PC-9 (cell line): ENCODE data around the gene LSM10. TPM values are rescaled to one million over a fixed set of nuclear protein-coding genes. Genes with fewer than 3 reads are reported as not detected.

Experiments
- BruUV-seq: library from RNA; stranded (reverse); fragments of 400-500 nt; replicated peaks from 2 replicates; lab custom pipeline; 2021; lab: Mats Ljungman, UMichigan
- CTCF ChIA-PET: fragments of 300-600 bp; sonication (Branson Sonifier 250); formaldehyde crosslinking; loops from one replicate; lab custom pipeline; 2022; ENCODE audit warnings: antibody characterized with exemption; lab: Charles Lee
- POLR2A ChIA-PET: fragments of 300-600 bp; sonication (Branson Sonifier 250); formaldehyde crosslinking; loops from one replicate; lab custom pipeline; 2022; ENCODE audit warnings: antibody characterized with exemption; ENCODE audit not compliant: unreplicated experiment; lab: Charles Lee
- DNase-seq, 2 experiments: peaks; one replicate each; pipeline versions ENCODE4 v3.0.0 to v3.0.0-alpha.2; 2015 to 2022; ENCODE audit warnings: mixed read lengths in 1 of 2
- H2AFZ ChIP-seq: fragments of 200-600 bp; sonication (generic); 2 replicates; pipeline ENCODE4 v1.8.1; 2017; ENCODE audit warnings: antibody characterized with exemption
- H3F3A ChIP-seq: fragments of 200-600 bp; sonication (generic); 2 replicates; pipeline ENCODE4 v1.8.1; 2017; ENCODE audit warnings: antibody characterized with exemption, mild to moderate bottlenecking, low read depth; ENCODE audit not compliant: insufficient read depth
- H3K27ac ChIP-seq: fragments of 200-600 bp; sonication (generic); 2 replicates; pipeline ENCODE4 v1.6.1; 2016; ENCODE audit warnings: mixed run types
- H3K27me3 ChIP-seq: fragments of 200-600 bp; sonication (generic); 2 replicates; pipeline ENCODE4 v1.6.1; 2016; ENCODE audit warnings: low read depth, mixed run types; ENCODE audit not compliant: insufficient read depth
- H3K36me3 ChIP-seq: fragments of 200-600 bp; sonication (generic); 2 replicates; pipeline ENCODE4 v1.6.1; 2016; ENCODE audit warnings: low read depth, mixed run types
- H3K4me1 ChIP-seq: fragments of 200-600 bp; sonication (generic); replicated peaks from 2 replicates; pipeline ENCODE4 v1.6.1; 2016; ENCODE audit warnings: mixed run types; ENCODE audit not compliant: insufficient read depth
- H3K4me2 ChIP-seq: fragments of 200-600 bp; sonication (generic); 2 replicates; pipeline ENCODE4 v1.6.1; 2017; ENCODE audit warnings: mixed run types
- H3K4me3 ChIP-seq: fragments of 200-600 bp; sonication (generic); 2 replicates; pipeline ENCODE4 v1.6.1; 2016; ENCODE audit warnings: mixed run types
- H3K79me2 ChIP-seq: fragments of 200-600 bp; sonication (generic); 2 replicates; pipeline ENCODE4 v1.6.1; 2017; ENCODE audit warnings: low read depth, mixed run types
- H3K9me2 ChIP-seq: fragments of 200-600 bp; sonication (generic); 2 replicates; pipeline ENCODE4 v1.8.1; 2017; ENCODE audit warnings: mild to moderate bottlenecking; ENCODE audit not compliant: insufficient read depth
- H3K9me3 ChIP-seq: fragments of 200-600 bp; sonication (generic); 2 replicates; pipeline ENCODE4 v1.8.1; 2016; ENCODE audit warnings: low read depth; ENCODE audit not compliant: insufficient read depth
- H4K20me1 ChIP-seq: fragments of 200-600 bp; sonication (generic); 2 replicates; pipeline ENCODE4 v1.8.1; 2017; ENCODE audit not compliant: insufficient read depth
- EZH2 ChIP-seq: fragments of 200-600 bp; sonication (generic); IDR thresholded peaks from 2 replicates; pipeline ENCODE4 v1.8.0; 2017; ENCODE audit warnings: antibody characterized with exemption, low read depth
- intact Hi-C: fragments of 100-400 bp; cut with micrococcal nuclease; formaldehyde crosslinking; loops from one replicate; pipeline ENCODE4 v1.10.0; 2022; ENCODE audit not compliant: unreplicated experiment
- total RNA-seq: library from RNA; stranded (reverse); gene quantifications from 2 replicates; pipeline ENCODE4 v1.2.3, GENCODE V29; 2021
- TF ChIP-seq, protein P1 (sequence below): fragments of 200-600 bp; sonication (generic); conservative IDR thresholded peaks from 2 replicates; pipeline ENCODE4 v1.6.1; 2017; ENCODE audit warnings: mixed run types, antibody characterized with exemption, mild to moderate bottlenecking, moderate library complexity

Gene LSM10
- total RNA-seq, 1 experiment from 2014 or later, result 39.7 TPM

DNA sequence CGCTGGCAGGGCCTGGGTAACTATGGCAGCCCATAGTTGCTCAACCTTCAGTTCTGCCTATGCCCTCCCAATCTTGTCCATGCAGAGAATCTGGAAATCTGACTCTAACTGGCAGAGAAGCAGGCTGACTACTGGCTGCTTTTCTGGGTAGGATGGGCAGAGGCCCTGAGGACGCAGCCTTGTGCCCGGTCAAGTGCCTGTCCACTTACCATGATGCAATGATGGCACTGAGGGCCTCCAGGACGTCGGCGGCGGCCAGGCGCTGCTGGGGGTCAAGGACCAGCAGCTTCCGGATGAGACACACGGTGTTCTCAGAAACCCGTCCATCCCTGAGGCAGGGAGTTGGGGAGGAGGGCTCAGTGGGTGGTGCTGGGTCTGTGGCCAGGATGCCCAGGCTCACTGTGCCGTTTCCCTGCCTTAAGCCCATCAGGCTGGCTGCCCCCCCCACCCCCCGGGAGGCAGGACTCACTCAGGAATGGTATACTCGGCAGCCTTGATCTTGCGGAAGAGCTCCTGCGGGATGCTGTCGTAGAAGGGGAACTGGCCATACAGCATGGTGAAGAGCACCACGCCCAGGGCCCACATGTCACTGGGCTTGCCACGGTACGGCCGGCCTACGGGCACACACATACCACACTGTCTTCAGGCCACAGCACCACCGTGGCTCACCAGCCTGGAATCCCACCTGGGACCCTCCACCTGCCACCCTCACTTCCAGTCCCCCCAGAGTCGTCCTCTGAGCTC lies 53.9 kb downstream of the LSM10 start:
- peaks cover 23% of the 10 kb centered on the region for H3K4me1 ChIP-seq
- H3K79me2 ChIP-seq, result no peaks in the 10 kb centered on the region
- intact Hi-C loops, result loop anchor here (2.0 to 5.0 kb wide), 4 partner anchors 53 to 833 kb away; partner anchors contain the start of gene LSM10
- H3K36me3 ChIP-seq, result peaks cover 15% of the 10 kb centered on the region
- peak overlapping the region; percentile 75 for H3K27ac ChIP-seq
- no peaks in the 10 kb centered on the region for H3K27me3 ChIP-seq
- CTCF ChIA-PET, result interaction anchor here (0.6 to 2.3 kb wide), 10 partner anchors 8 to 1344 kb away, joined by 3 to 21 read pairs (median 10); no protein-coding TSS in a partner anchor
- H3K4me2 ChIP-seq, result peak overlapping the region; percentile 41
- no peak for DNase-seq
- no peak overlapping the region for H3K4me3 ChIP-seq
- peaks cover 38% of the 10 kb centered on the region for H3F3A ChIP-seq
- H3K9me2 ChIP-seq, result no peaks in the 10 kb centered on the region
- TF ChIP-seq EZH2, result no peak
- TF ChIP-seq, protein P1, sequence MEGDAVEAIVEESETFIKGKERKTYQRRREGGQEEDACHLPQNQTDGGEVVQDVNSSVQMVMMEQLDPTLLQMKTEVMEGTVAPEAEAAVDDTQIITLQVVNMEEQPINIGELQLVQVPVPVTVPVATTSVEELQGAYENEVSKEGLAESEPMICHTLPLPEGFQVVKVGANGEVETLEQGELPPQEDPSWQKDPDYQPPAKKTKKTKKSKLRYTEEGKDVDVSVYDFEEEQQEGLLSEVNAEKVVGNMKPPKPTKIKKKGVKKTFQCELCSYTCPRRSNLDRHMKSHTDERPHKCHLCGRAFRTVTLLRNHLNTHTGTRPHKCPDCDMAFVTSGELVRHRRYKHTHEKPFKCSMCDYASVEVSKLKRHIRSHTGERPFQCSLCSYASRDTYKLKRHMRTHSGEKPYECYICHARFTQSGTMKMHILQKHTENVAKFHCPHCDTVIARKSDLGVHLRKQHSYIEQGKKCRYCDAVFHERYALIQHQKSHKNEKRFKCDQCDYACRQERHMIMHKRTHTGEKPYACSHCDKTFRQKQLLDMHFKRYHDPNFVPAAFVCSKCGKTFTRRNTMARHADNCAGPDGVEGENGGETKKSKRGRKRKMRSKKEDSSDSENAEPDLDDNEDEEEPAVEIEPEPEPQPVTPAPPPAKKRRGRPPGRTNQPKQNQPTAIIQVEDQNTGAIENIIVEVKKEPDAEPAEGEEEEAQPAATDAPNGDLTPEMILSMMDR, result no peak
- POLR2A ChIA-PET, result no interaction called here
- H2AFZ ChIP-seq, result no peak overlapping the region
- H3K9me3 ChIP-seq, result no peaks in the 10 kb centered on the region
- no TSS peak for BruUV-seq
- no peaks in the 10 kb centered on the region for H4K20me1 ChIP-seq

Other genes with a start within 250 kb of the LSM10 start
- gene TRAPPC3, start 248.4 kb downstream of the LSM10 start, total RNA-seq, result 112 and 116 TPM in 2 replicates
- 150 and 173 TPM in 2 replicates for gene MAP7D1, start 241.7 kb downstream of the LSM10 start, total RNA-seq
- gene THRAP3, start 173.5 kb downstream of the LSM10 start, total RNA-seq, result 83.2 and 143 TPM in 2 replicates
- 18.3 and 25.9 TPM in 2 replicates for gene SH3D21, start 91.5 kb downstream of the LSM10 start, total RNA-seq
- 12.4 and 20.5 TPM in 2 replicates for gene EVA1B, start 74.3 kb downstream of the LSM10 start, total RNA-seq
- gene STK40, start 12.0 kb downstream of the LSM10 start, total RNA-seq, result 42.9 and 59.2 TPM in 2 replicates
- 21.6 and 25.7 TPM in 2 replicates for gene OSCP1, start 52.5 kb upstream of the LSM10 start, total RNA-seq
- 138 and 200 TPM in 2 replicates for gene MRPS15, start 66.5 kb upstream of the LSM10 start, total RNA-seq
- gene CSF3R, start 85.0 kb upstream of the LSM10 start, total RNA-seq, result not detected in 2 replicates